Testis (tissue), 2 donors: ENCODE data around the gene TRIM31.

Source experiments
- POLR2A ChIP-seq: fragments of 450-650 bp; IDR thresholded peaks from one replicate; pipeline ENCODE4 v1.6.1; 2017; ENCODE audit warnings: antibody characterized with exemption, mild to moderate bottlenecking, moderate library complexity
- TF ChIP-seq, protein P1 (sequence below), 3 experiments: fragments of 450-650 bp in 2 of 3; fragments of 200-600 bp in 1 of 3; sonication (generic) in 1 of 3; IDR thresholded peaks; one replicate each; pipeline ENCODE4 v1.5.1; 2016 to 2019; ENCODE audit warnings: antibody characterized with exemption in 3 of 3, mild to moderate bottlenecking in 2 of 3, moderate library complexity in 1 of 3

DNA sequence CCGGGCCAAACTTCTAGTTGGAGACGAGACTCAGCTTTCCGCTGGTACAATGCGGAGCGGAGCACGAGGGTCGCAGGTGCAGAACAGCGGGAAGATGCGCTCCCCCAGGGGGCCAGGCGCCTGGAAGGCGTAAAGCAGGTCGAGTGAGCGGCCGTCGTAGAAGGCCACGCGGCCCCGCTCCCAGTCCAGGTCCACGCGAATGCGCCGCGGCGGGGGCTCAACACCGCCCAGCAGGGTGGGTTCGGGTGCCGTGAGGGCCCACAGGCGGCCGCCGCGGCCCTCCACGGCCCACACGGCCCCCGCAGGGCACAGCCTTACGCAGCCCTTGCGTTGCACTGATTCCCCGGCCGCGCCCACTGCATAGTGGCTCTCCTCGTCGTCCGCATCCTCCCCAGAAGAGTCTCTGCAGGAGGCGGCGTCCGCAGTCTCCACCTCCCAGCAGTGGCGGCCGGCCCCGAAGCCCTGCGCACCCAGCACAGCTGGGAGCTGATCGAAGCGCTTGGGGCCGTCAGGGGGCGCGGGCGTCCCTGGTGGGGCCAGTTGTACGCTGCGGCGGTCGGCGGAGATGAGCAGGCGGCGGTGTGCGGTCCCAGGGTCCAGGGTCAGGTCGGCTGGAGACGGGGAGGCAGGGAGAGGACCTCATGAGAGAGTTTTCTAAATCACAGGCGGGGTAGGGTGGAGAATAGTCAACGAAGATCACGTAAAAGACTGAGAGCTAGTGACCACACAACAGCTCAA, 41.6 kb downstream of the TRIM31 start:
- no peak for TF ChIP-seq POLR2A
- TF ChIP-seq, protein P1, sequence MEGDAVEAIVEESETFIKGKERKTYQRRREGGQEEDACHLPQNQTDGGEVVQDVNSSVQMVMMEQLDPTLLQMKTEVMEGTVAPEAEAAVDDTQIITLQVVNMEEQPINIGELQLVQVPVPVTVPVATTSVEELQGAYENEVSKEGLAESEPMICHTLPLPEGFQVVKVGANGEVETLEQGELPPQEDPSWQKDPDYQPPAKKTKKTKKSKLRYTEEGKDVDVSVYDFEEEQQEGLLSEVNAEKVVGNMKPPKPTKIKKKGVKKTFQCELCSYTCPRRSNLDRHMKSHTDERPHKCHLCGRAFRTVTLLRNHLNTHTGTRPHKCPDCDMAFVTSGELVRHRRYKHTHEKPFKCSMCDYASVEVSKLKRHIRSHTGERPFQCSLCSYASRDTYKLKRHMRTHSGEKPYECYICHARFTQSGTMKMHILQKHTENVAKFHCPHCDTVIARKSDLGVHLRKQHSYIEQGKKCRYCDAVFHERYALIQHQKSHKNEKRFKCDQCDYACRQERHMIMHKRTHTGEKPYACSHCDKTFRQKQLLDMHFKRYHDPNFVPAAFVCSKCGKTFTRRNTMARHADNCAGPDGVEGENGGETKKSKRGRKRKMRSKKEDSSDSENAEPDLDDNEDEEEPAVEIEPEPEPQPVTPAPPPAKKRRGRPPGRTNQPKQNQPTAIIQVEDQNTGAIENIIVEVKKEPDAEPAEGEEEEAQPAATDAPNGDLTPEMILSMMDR (IDR thresholded peaks at IDR 0.05), result no peak
